Natural killer cell (primary cell): ENCODE results near the gene PRUNE2. TPM values are rescaled to one million over a fixed set of nuclear protein-coding genes. Genes with fewer than 3 reads are reported as not detected.

Source experiments
- ATAC-seq, 3 donors: fragments of 150-1000 bp in 2 of 3; fragments of 200-7000 bp in 1 of 3; cut with Tn5 transposase; 1 replicate in 1 of 3; 2 replicates in 2 of 3; pipeline ENCODE4 v1.10.0; 2021; ENCODE audit warnings: mild to moderate bottlenecking in 2 of 3, moderate library complexity in 2 of 3
- DNase-seq, 2 donors: peaks; one replicate each; pipeline versions ENCODE4 v3.0.0 to v3.0.0-alpha.2; 2013 to 2021; ENCODE audit warnings: mixed read lengths in 1 of 2
- H3K27ac ChIP-seq: one replicate; pipeline ENCODE4 v1.5.1; 2013; ENCODE audit warnings: mild to moderate bottlenecking, low read length
- H3K27me3 ChIP-seq: one replicate; pipeline ENCODE4 v1.6.1; 2013; ENCODE audit warnings: low read length; ENCODE audit not compliant: control insufficient read depth, insufficient read depth
- H3K36me3 ChIP-seq: one replicate; pipeline ENCODE4 v1.6.1; 2013; ENCODE audit warnings: low read length; ENCODE audit not compliant: control insufficient read depth, insufficient read depth
- H3K4me1 ChIP-seq: one replicate; pipeline ENCODE4 v1.6.1; 2013; ENCODE audit warnings: low read length; ENCODE audit not compliant: control insufficient read depth, insufficient read depth
- H3K4me3 ChIP-seq: one replicate; pipeline ENCODE4 v1.5.1; 2013; ENCODE audit warnings: low read length
- H3K9me3 ChIP-seq: one replicate; pipeline ENCODE4 v1.6.1; 2013; ENCODE audit warnings: low read length; ENCODE audit not compliant: control insufficient read depth, insufficient read depth
- H3K27ac Mint-ChIP-seq, 2 donors: one replicate each; pipeline ENCODE4 v1.8.0; 2022; ENCODE audit warnings: mild to moderate bottlenecking in 2 of 2, mixed read lengths in 2 of 2, moderate library complexity in 1 of 2
- H3K27me3 Mint-ChIP-seq, 2 donors: one replicate each; pipeline ENCODE4 v1.8.0; 2022; ENCODE audit warnings: low read depth in 2 of 2, mixed read lengths in 2 of 2
- H3K36me3 Mint-ChIP-seq: one replicate; pipeline ENCODE4 v1.8.0; 2022; ENCODE audit warnings: mixed read lengths
- H3K4me1 Mint-ChIP-seq, 2 donors: one replicate each; pipeline ENCODE4 v1.8.0; 2022; ENCODE audit warnings: mixed read lengths in 2 of 2
- H3K4me3 Mint-ChIP-seq: one replicate; pipeline ENCODE4 v1.8.0; 2022; ENCODE audit warnings: mild to moderate bottlenecking, moderate library complexity, mixed read lengths
- H3K9me3 Mint-ChIP-seq, 2 donors: one replicate each; pipeline ENCODE4 v1.8.0; 2022; ENCODE audit warnings: mixed read lengths in 2 of 2
- CTCF ChIP-seq: fragments of 200-600 bp; IDR thresholded peaks from one replicate; pipeline ENCODE4 v1.8.0; 2022; ENCODE audit warnings: antibody characterized with exemption
- WGBS: methylation state at CpG from one replicate; pipeline ENCODE4 v1.1.7; 2013; ENCODE audit warnings: missing lambda C conversion rate; ENCODE audit not compliant: insufficient coverage; 5-methylcytosine and 5-hydroxymethylcytosine counted together
- intact Hi-C: fragments of 100-400 bp; cut with micrococcal nuclease; formaldehyde crosslinking; loops from one replicate; pipeline ENCODE4 v1.14.2; 2022
- total RNA-seq, 4 donors: library from RNA; stranded (reverse); fragments of 120-200 nt in 1 of 4; gene quantifications; one replicate each; pipeline versions ENCODE4 v1.2.3 to v1.2.4, GENCODE V29; 2013 to 2022

The PRUNE2 gene
- total RNA-seq, 3 donors from 2014 or later (not counting 1 experiment from before 2014, with no cell fraction given): 0.43 to 0.45 TPM; not detected in 1

DNA sequence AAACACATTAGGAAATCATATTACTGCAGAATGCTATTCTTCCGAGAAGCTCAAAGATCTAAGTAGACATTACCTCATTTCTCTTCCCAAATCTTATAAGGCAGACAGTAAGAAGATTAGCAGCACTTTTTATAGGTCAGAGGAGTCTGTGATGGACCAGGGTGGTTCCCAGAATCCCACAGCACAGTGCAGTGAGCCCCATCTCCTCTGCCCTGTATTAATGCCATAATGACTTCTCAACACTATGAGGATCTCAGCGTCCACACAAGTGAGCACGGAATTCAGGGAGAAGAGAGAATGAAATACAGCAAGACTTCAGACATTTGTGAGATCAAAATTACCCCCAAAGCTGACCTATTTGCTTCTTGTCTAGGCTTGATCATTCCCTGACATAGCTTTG is 49.9 kb downstream of the PRUNE2 start:
- Mint-ChIP-seq H3K9me3 (peaks cover 0 to 4% of the 10 kb centered on the region in 2 donors), H3K27me3 (peaks cover 0 to 2% of the 10 kb centered on the region in 2 donors), H3K4me3 (no peak overlapping the region), H3K27ac (no peak overlapping the region), H3K4me1 (no peaks in the 10 kb centered on the region), H3K36me3 (no peaks in the 10 kb centered on the region)
- DNase-seq (no peak), ATAC-seq (no peak)
- TF ChIP-seq CTCF: no peak
- no peaks in the 10 kb centered on the region for H3K27me3 ChIP-seq
- H3K27ac ChIP-seq: no peak overlapping the region
- no peaks in the 10 kb centered on the region for H3K4me1 ChIP-seq
- H3K4me3 ChIP-seq: no peak overlapping the region
- intact Hi-C loops: no loop called here
- H3K9me3 ChIP-seq: no peaks in the 10 kb centered on the region
- no peaks in the 10 kb centered on the region for H3K36me3 ChIP-seq
- WGBS: 95% methylated on average over 2 of the region's 3 CpGs

DNA sequence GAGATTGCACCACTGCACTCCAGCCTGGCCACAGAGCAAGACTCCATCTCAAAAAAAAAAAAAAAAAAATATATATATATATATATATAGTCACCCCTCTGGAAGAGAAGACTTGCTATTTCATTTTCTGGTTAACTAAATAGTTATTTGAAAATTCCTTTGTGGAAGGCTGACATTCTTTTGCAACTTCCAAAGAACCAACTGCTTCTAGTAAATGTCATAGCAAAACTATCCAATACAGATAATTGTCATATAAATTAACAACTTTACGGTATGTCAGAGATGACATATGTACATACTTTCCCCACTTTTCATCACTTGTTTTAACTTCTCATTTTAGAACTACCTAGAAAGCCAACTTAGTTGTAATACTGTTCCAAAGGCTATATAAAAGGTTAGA is 50.9 kb downstream of the PRUNE2 start:
- no peaks in the 10 kb centered on the region for H3K36me3 Mint-ChIP-seq
- peaks cover 0 to 4% of the 10 kb centered on the region in 2 donors for H3K9me3 Mint-ChIP-seq
- intact Hi-C loops: no loop called here
- DNase-seq: no peak
- no peak overlapping the region for H3K27ac Mint-ChIP-seq
- Histone ChIP-seq H3K4me3 (no peak overlapping the region), H3K9me3 (no peaks in the 10 kb centered on the region), H3K4me1 (no peaks in the 10 kb centered on the region), H3K27me3 (no peaks in the 10 kb centered on the region), H3K36me3 (no peaks in the 10 kb centered on the region), H3K27ac (no peak overlapping the region)
- H3K27me3 Mint-ChIP-seq: peaks cover 0 to 2% of the 10 kb centered on the region in 2 donors
- H3K4me1 Mint-ChIP-seq: no peaks in the 10 kb centered on the region
- TF ChIP-seq CTCF: no peak
- WGBS: 78% methylated on average over 1 of the region's 1 CpG
- H3K4me3 Mint-ChIP-seq: no peak overlapping the region
- ATAC-seq: no peak

DNA sequence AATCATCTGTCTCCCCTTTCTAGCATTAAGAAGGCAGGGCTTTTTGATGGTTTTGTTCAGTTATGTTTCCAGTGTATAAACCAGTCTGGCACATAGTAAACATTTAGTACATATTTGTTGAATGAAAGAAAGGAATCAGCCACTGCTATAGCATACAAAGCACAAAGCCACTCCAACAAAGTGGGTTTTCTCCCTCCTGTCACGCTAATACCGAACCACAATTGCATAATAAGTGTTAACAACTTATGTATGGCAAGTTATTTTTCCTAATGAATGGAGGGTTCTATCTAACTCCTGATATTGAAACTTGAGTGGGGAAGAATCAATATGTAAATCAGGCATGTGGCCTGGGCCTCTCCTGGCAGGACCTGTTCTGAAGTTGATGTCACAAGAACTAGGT is 53.9 kb downstream of the PRUNE2 start:
- H3K27me3 Mint-ChIP-seq: peaks cover 0 to 2% of the 10 kb centered on the region in 2 donors
- no peaks in the 10 kb centered on the region for H3K36me3 ChIP-seq
- no CpG with 5 or more reads among the region's 2 CpGs for WGBS
- no peak overlapping the region for H3K4me3 Mint-ChIP-seq
- intact Hi-C loops: no loop called here
- H3K4me1 ChIP-seq: no peaks in the 10 kb centered on the region
- no peak overlapping the region for H3K27ac ChIP-seq
- H3K27me3 ChIP-seq: no peaks in the 10 kb centered on the region
- no peak for TF ChIP-seq CTCF
- H3K9me3 Mint-ChIP-seq: no peaks in the 10 kb centered on the region
- H3K36me3 Mint-ChIP-seq: no peaks in the 10 kb centered on the region
- H3K4me3 ChIP-seq: no peak overlapping the region
- H3K9me3 ChIP-seq: no peaks in the 10 kb centered on the region
- no peak for ATAC-seq
- no peak overlapping the region for H3K27ac Mint-ChIP-seq
- DNase-seq: no peak
- H3K4me1 Mint-ChIP-seq: no peaks in the 10 kb centered on the region

DNA sequence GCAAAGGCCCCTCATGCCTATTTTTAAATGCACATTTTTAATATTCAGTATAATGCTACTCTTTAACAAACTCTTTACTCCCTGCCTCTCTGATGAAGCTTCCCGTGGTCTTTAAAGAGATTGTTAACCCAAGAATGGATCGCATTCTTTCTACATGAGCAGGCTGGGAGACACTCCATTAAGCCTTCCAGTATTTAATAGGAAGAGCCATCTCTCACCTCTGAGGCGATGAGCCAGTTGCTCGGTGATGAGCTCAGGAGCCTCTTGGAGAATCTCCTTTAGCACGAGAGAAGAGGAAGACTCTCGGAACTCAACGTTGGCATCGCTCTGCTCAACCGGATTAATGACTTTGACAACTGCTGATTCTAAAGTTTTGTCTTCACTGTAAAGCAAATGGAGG is 59.6 kb downstream of the PRUNE2 start:
- intact Hi-C loops: no loop called here
- Histone ChIP-seq H3K27ac (no peak overlapping the region), H3K36me3 (no peaks in the 10 kb centered on the region), H3K4me3 (no peak overlapping the region), H3K27me3 (no peaks in the 10 kb centered on the region), H3K4me1 (no peaks in the 10 kb centered on the region), H3K9me3 (no peaks in the 10 kb centered on the region)
- no peak overlapping the region for H3K27ac Mint-ChIP-seq
- no peak for TF ChIP-seq CTCF
- H3K4me1 Mint-ChIP-seq: no peaks in the 10 kb centered on the region
- H3K36me3 Mint-ChIP-seq: no peaks in the 10 kb centered on the region
- no peak for DNase-seq
- H3K4me3 Mint-ChIP-seq: no peak overlapping the region
- WGBS: 96% methylated on average over 9 of the region's 9 CpGs
- peaks cover 0 to 4% of the 10 kb centered on the region in 2 donors for H3K27me3 Mint-ChIP-seq
- no peaks in the 10 kb centered on the region for H3K9me3 Mint-ChIP-seq
- no peak for ATAC-seq
